VCaP (cell line): ENCODE measurements around the gene RIMOC1.
A peak's percentile ranks its signal among the peaks of the same experiment; 100 is the strongest.

Experiments used
- H3K27ac ChIP-seq: fragments of 450-650 bp; 2 replicates; pipeline ENCODE4 v1.5.1; 2017
- CTCF ChIP-seq: fragments of 450-650 bp; conservative IDR thresholded peaks from 2 replicates; pipeline ENCODE4 v1.5.1; 2017; ENCODE audit warnings: mild to moderate bottlenecking, moderate library complexity

RIMOC1 gene

DNA sequence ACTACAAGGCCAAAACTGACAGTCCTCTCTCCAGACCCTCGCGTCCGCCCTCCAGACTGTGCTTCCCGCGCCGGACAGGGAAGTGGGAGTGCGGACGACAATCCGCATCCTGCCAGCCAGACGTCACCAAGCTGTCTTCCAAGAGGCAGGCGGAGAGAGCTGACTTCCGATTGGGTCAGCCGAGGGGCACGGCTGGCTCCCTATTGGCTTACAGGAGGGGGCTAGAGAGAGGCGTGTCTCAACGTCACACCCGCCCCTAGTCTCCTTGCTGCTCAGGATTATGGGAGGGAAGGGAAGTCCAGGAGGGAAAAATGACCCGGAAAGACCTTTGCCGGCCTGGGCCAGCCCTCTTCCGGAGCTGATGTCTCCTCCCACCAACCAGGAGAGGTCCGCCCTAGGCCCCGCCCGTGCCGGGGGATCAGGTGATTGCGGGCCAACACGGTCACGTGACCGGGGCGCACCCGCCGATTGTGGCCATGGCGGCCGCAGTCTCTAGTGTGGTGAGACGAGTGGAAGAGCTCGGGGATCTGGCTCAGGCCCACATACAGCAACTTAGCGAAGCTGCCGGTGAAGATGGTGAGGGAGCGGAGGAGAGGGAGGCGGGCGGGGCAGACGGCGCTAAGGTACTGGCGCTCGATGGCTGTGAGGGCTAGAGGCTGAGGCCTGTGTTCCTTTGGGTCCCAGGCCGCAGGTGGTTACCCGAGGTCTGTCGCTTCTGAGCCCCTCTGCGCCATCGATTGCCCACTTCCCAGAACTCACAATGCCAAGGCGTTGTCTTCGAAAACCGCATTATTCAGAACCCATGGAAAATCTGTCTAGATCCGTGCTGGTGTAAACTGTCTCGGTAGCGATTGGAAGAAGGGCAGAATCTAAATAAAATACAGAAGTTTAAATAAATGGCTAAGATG is at the start of gene RIMOC1:
RIMOC1 (plus strand) TSS at position 453 of the 908 bp plus-strand sequence; CDS start at position 477, 24 bp downstream.
- peak within 1 kb of the TSS; percentile 81 for H3K27ac ChIP-seq

DNA sequence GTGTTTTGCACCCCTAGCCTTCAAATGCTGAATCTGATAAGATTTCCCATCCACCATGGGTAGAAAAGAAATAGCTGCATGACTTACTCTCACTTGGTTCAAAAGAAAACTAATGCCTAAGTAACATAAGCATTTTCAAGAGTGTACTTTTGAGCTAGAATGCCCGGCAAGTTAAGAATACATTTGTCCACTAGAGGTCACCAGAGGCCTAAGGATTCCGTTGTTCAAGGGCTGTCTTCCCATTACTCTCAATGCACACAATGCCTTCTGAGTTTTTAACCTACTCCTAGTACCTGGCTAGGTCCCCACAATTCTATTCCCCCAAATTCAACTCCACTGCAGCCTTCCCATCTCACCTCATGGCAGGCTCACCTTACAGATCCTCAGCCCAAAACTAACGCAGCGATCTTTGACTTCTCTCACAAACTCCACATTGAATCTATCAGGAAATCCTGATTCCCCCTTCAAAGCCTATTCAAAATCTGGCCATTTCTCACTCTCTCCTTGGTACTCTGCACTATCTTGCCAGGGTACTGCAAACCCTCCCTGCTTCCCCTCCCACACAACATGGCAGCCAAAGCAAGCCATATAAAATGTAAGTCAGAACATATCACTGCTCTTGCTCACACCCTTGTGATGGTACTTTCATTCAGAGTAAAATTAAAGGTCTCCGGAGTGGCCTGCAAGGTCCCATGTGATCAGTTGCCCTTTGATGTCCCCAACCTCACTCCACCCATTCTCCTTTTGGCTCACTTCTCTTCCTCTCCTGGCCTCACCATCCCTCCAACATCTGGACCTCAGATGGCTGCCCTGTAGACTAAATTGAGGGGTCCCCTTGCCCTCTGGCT is 47.3 kb upstream of the RIMOC1 start:
- peak; percentile 87 for TF ChIP-seq CTCF
- H3K27ac ChIP-seq: peak overlapping the region; percentile 82

More for the DNA sequence above, at the start of gene RIMOC1:
- TF ChIP-seq CTCF: no peak

GRCh38 chr5:41857989-41858388 is 46.2 kb upstream of the RIMOC1 start:
- no peak for TF ChIP-seq CTCF

DNA sequence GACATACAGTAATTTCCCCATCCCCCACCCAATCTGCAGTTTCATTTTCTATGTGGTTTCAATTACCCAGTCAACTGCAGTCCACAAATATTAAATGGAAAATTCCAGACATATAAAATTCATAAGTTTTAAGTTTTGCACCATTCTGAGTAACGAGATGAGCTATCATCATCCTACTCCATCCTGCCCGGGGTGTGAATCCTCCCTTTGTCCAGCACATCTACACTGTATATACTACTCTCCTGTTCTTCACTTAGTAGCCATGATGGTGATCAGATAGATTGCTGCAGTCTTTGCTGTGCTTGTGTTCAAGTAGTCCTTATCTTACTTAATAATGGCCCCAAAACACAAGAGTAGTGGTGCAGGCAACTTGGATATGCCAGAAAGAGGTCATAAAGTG is 45.3 kb upstream of the RIMOC1 start:
- TF ChIP-seq CTCF: no peak
- peak overlapping the region; percentile 82 for H3K27ac ChIP-seq

More at GRCh38 chr5:41857989-41858388, 46.2 kb upstream of the RIMOC1 start:
- H3K27ac ChIP-seq: peak overlapping the region; percentile 82

DNA sequence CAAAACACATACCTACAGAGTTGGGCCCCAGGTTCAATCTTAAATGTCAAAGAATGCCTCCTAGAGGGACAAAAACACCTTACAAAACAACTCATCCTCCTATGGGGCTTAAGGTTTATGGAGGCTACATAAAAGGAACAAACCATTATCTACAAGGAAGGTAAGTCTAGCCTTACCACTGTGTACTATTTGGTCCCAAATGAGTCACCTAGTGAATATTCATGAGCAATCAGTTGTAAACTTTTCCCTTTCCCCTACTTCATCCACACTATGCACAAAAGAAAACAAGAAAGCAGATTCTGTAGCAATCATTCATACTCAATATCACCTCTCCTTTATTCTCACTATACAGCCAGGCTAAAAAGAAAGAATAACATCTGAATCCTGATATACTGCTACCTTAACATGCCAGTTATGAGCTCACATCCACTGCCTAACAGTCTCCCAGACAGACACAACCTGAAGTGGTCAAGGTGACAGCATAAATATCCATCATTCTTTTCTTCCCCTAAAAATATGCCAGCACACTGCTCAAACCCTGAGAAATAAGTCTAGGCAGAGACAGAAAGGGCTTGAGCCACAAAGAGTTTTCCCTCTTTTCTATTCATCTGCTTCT is 40.2 kb upstream of the RIMOC1 start:
- TF ChIP-seq CTCF: no peak
- H3K27ac ChIP-seq: no peak overlapping the region

DNA sequence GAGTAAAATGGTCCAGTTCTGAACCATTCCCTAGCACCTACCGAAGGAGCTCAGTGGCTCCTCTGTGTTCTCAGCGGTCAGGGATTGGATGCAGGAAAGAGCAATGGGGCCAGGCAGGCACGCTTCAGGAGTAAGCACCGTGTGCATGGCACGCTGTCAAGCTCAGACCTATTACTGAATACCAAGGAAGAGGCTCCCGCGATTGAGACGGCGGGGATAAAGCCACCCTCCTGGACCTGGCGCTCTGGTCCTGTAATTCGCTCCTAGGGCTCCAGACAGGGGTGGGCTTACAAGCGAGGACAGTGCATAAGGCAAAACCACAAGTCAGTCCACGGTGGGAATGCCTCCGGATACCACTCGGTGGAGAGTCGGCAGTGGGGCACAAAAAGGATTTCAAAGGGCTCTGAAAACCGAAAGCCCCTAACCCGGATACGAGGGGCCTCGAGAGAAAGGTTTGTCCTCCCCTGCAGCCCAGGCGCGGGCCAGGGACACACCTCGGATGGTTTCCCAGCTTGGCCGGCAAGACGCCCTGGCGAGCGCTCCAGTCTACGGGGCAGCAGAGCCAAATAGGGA is 34.9 kb upstream of the RIMOC1 start:
- H3K27ac ChIP-seq: peak overlapping the region; percentile 94
- TF ChIP-seq CTCF: no peak
